IgD-negative memory B cell (primary cell): ENCODE data around the gene SPATA6L. TPM values are rescaled to one million over a fixed set of nuclear protein-coding genes. Genes with fewer than 3 reads are reported as not detected.
"Not testable (repeated sequence)": the region's sequence is repeated elsewhere in the genome, so short reads cannot be mapped to it uniquely, and the experiment has no call there.

Experiments
- H3K27ac Mint-ChIP-seq, 3 donors: one replicate each; pipeline ENCODE4 v1.8.0; 2020 to 2022; ENCODE audit warnings: mild to moderate bottlenecking in 3 of 3, mixed read lengths in 3 of 3, moderate library complexity in 1 of 3
- H3K27me3 Mint-ChIP-seq: one replicate; pipeline ENCODE4 v1.8.0; 2021; ENCODE audit warnings: mixed read lengths
- H3K36me3 Mint-ChIP-seq: one replicate; pipeline ENCODE4 v1.8.0; 2020; ENCODE audit warnings: mild to moderate bottlenecking, mixed read lengths
- H3K4me1 Mint-ChIP-seq, 3 donors: one replicate each; pipeline ENCODE4 v1.8.0; 2020 to 2022; ENCODE audit warnings: mixed read lengths in 3 of 3, mild to moderate bottlenecking in 1 of 3
- H3K4me3 Mint-ChIP-seq, 4 donors: one replicate each; pipeline ENCODE4 v1.8.0; 2020 to 2022; ENCODE audit warnings: mild to moderate bottlenecking in 4 of 4, mixed read lengths in 4 of 4, moderate library complexity in 3 of 4
- H3K9me3 Mint-ChIP-seq, 3 donors: one replicate each; pipeline ENCODE4 v1.8.0; 2020 to 2021; ENCODE audit warnings: mixed read lengths in 3 of 3, mild to moderate bottlenecking in 1 of 3
- polyA plus RNA-seq: library from polyadenylated mRNA; unstranded; fragments of 300-500 nt; fragmentation: Illumina TruSeq; gene quantifications from one replicate; pipeline ENCODE4 v1.2.3, GENCODE V29; 2021

Gene SPATA6L
- polyA plus RNA-seq, 1 donor from 2014 or later = not detected

DNA sequence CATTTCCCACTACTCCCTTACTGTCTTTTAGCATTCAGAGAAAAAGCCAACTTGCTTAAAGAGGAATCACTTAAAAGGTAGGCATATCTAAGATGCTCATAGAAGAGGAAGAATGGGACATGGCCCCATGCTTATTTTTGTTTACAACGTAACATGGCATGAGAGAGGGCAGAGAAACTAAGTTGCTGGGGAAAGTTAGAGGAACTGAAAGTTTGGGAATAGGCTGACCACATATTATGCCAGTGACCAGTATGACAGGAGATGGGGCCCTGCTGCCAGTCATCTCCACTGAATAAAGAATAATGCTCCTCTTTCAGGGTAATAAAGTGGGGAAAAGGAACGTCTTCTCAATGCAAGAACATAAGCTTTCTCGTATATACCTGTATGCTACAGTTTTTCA is 2.3 kb downstream of the SPATA6L start:
- peak overlapping the region; percentile 1 to 100 (median 97) for H3K4me3 Mint-ChIP-seq
- peaks cover 46 to 49% (median 47%) of the 10 kb centered on the region in 3 donors for H3K4me1 Mint-ChIP-seq
- H3K27ac Mint-ChIP-seq = peak overlapping the region in 2 of 3 donors; percentile 1 to 74
- H3K36me3 Mint-ChIP-seq = no peaks in the 10 kb centered on the region
- H3K27me3 Mint-ChIP-seq = peaks cover 14% of the 10 kb centered on the region
- peaks cover 0 to 1% (median 0%) of the 10 kb centered on the region in 3 donors for H3K9me3 Mint-ChIP-seq

GRCh38 chr9:4662989-4663792 is 3.1 kb downstream of the SPATA6L start:
- Mint-ChIP-seq H3K9me3 (peaks cover 0 to 1% (median 0%) of the 10 kb centered on the region in 3 donors), H3K36me3 (no peaks in the 10 kb centered on the region), H3K27me3 (peaks cover 14% of the 10 kb centered on the region), H3K4me3 (peak overlapping the region; percentile 90 to 100 (median 97)), H3K4me1 (peaks cover 46 to 49% (median 47%) of the 10 kb centered on the region in 3 donors), H3K27ac (peak overlapping the region in 2 of 3 donors; percentile 74 to 80)

DNA sequence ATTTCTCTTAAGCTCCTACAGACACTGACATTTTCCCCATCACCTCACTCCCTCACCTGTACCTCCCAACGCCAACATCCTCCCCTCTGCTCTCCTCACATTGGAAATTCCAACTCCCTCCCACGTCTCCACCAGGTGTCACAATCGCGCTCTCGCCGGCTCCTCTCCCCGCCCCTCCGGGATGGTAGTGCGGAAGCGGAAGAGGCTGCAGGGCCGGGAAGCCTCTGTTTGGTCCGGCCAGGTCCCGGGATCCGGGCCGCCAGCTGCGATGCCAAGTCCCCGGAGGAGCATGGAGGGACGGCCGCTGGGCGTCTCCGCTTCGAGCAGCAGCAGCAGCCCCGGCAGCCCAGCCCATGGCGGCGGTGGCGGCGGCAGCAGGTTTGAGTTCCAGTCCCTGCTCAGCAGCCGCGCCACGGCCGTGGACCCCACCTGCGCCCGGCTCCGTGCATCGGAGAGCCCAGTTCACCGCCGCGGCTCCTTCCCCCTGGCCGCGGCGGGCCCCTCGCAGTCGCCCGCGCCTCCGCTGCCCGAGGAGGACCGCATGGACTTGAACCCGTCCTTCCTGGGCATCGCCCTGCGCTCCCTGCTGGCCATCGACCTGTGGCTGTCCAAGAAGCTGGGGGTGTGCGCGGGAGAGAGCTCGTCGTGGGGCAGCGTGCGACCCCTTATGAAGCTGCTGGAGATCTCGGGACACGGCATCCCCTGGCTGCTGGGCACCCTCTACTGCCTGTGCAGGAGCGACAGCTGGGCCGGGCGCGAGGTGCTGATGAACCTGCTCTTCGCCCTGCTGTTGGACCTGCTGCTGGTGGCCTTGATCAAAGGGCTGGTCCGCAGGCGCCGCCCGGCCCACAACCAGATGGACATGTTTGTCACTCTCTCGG is 3.9 kb downstream of the SPATA6L start, which contains the start of gene PLPP6:
Gene PLPP6 (plus strand): TSS at position 187 of the 881 bp plus-strand sequence. CDS start 82 bp downstream, at position 269.
- H3K4me1 Mint-ChIP-seq = peaks cover 46 to 47% (median 47%) of the 10 kb centered on the region in 3 donors
- H3K27ac Mint-ChIP-seq = peak within 1 kb of the TSS; percentile 49 to 91 (median 88)
- H3K4me3 Mint-ChIP-seq = peak within 1 kb of the TSS; percentile 90 to 100 (median 97)
- H3K36me3 Mint-ChIP-seq = no peaks in the 10 kb centered on the region
- H3K27me3 Mint-ChIP-seq = peaks cover 12% of the 10 kb centered on the region
- H3K9me3 Mint-ChIP-seq = peaks cover 0 to 1% (median 0%) of the 10 kb centered on the region in 3 donors

GRCh38 chr9:4661611-4662010 is 4.7 kb downstream of the SPATA6L start:
- H3K4me3 Mint-ChIP-seq = peak overlapping the region; percentile 90 to 100 (median 97)
- H3K4me1 Mint-ChIP-seq = peaks cover 43 to 46% (median 44%) of the 10 kb centered on the region in 3 donors
- H3K27ac Mint-ChIP-seq = peak overlapping the region; percentile 49 to 91 (median 88)

GRCh38 chr9:4661165-4661564 is 5.1 kb downstream of the SPATA6L start:
- peak overlapping the region in 2 of 3 donors; percentile 49 to 50 for H3K27ac Mint-ChIP-seq
- H3K4me3 Mint-ChIP-seq = peak overlapping the region in 3 of 4 donors; percentile 90 to 100 (median 95)
- peaks cover 40 to 42% (median 40%) of the 10 kb centered on the region in 3 donors for H3K4me1 Mint-ChIP-seq
- no peaks in the 10 kb centered on the region for H3K36me3 Mint-ChIP-seq
- peaks cover 4% of the 10 kb centered on the region for H3K27me3 Mint-ChIP-seq
- H3K9me3 Mint-ChIP-seq = peaks cover 0 to 1% (median 0%) of the 10 kb centered on the region in 3 donors

More at GRCh38 chr9:4661611-4662010, 4.7 kb downstream of the SPATA6L start:
- Mint-ChIP-seq H3K36me3 (no peaks in the 10 kb centered on the region), H3K27me3 (peaks cover 7% of the 10 kb centered on the region), H3K9me3 (peaks cover 0 to 1% (median 0%) of the 10 kb centered on the region in 3 donors)

DNA sequence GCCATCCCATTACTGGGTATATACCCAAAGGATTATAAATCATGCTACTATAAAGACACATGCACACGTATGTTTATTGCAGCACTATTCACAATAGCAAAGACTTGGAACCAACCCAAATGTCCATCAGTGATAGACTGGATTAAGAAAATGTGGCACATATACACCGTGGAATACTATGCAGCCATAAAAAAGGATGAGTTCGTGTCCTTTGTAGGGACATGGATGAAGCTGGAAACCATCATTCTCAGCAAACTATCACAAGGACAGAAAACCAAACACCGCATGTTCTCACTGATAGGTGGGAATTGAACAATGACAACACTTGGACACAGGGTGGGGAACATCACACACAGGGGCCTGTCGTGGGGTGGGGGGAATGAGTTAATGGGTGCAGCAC is 5.6 kb downstream of the SPATA6L start:
- not testable (repeated sequence) for H3K27me3 Mint-ChIP-seq, H3K9me3 Mint-ChIP-seq, H3K27ac Mint-ChIP-seq, H3K36me3 Mint-ChIP-seq
- peaks cover 35 to 37% (median 36%) of the 10 kb centered on the region in 3 donors for H3K4me1 Mint-ChIP-seq
- H3K4me3 Mint-ChIP-seq = peak overlapping the region in 1 of 4 donors; percentile 39

DNA sequence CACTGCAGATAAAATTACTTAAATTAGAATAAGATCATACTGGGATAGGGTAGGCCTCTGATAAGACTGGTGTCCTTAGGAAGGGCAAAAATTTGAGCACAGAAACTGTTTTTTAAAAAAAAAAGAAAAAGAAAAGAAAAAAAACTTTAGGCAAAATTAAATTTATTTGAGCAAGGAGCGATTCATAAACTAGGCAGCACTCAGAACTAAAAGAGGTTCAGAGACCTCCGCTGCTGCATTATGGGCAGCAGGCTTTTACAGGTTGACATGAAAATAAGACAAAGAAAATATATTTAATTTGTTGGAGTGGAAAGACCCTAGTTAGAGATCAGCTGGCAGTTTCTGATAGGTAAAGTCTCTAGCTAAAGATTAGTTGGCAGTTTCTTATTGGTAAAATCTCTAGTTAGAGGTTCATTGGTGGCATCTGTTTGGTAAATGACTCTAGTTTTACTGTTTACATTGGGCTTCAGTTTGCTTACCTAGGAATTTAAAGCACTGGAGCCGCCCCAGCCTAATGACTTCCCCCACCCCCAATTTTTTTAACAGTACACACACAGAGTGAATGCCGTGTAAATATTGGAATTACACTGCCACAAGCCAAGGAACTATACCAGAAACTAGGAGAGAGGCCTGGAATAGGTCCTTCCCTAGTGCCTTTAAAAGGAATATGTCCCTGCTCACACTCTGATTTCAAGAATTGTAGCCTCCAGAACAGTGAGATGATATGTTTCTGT is 8.7 kb downstream of the SPATA6L start:
- Mint-ChIP-seq H3K4me3 (no peak overlapping the region), H3K27me3 (peaks cover 4% of the 10 kb centered on the region), H3K36me3 (no peaks in the 10 kb centered on the region), H3K27ac (no peak overlapping the region), H3K9me3 (peaks cover 0 to 1% (median 0%) of the 10 kb centered on the region in 3 donors), H3K4me1 (peaks cover 8% of the 10 kb centered on the region in 3 donors)

- no peak overlapping the region for H3K27ac Mint-ChIP-seq
- no peaks in the 10 kb centered on the region for H3K36me3 Mint-ChIP-seq
- H3K4me3 Mint-ChIP-seq = no peak overlapping the region
- H3K4me1 Mint-ChIP-seq = peaks cover 1 to 3% (median 3%) of the 10 kb centered on the region in 3 donors
- peaks cover 8% of the 10 kb centered on the region for H3K27me3 Mint-ChIP-seq
- H3K9me3 Mint-ChIP-seq = no peaks in the 10 kb centered on the region
Observed at GRCh38 chr9:4656621-4657020, 9.7 kb downstream of the SPATA6L start.

- H3K9me3 Mint-ChIP-seq, H3K4me3 Mint-ChIP-seq, H3K27ac Mint-ChIP-seq, H3K36me3 Mint-ChIP-seq, H3K4me1 Mint-ChIP-seq, H3K27me3 Mint-ChIP-seq: not testable (repeated sequence)
Observed at GRCh38 chr9:4656196-4656595, 10.1 kb downstream of the SPATA6L start.

DNA sequence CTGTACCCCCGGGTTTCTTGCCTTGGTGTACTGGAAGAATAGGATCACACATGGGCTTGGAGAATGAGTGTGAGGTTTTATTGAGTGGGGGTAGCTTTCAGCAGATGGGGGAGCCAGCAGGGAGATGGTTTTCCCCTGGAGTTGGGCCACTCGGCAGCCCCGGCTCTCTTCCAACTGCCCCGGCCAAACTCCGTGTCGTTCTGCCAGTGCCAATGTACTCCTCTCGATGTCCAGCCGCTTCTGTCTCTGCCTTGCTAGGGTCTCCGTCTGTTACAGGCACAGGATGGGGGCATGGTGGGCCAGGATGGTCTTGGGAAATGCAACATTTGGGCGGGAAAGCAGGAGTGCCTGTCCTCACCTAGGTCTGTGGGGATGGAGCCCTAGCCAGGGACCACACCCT is 11.7 kb downstream of the SPATA6L start:
- no peaks in the 10 kb centered on the region for H3K36me3 Mint-ChIP-seq
- H3K9me3 Mint-ChIP-seq = no peaks in the 10 kb centered on the region
- H3K4me1 Mint-ChIP-seq = no peaks in the 10 kb centered on the region
- H3K27me3 Mint-ChIP-seq = peaks cover 14% of the 10 kb centered on the region
- peak overlapping the region in 2 of 3 donors; percentile 45 to 50 for H3K27ac Mint-ChIP-seq
- no peak overlapping the region for H3K4me3 Mint-ChIP-seq

DNA sequence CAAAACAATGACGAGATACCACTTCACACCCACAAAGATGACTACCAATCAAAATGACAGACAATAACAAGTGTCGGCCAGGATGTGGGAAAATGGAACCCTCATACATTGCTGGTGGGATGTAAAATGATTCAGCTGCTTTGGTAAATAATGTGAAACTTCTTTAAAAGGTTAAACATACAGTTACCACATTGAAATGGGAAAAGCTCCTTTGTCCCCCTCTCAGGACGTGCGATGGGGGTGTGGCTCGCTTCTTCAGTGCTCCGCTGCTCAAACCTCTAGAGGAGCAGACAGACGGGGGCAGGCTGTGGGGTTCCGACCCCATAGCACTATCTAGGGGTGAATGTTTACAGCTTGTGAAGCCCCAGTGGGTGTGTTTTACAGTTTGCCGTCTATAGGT is 12.2 kb downstream of the SPATA6L start:
- no peak overlapping the region for H3K27ac Mint-ChIP-seq
- peaks cover 0 to 1% (median 0%) of the 10 kb centered on the region in 3 donors for H3K9me3 Mint-ChIP-seq
- no peaks in the 10 kb centered on the region for H3K4me1 Mint-ChIP-seq
- H3K36me3 Mint-ChIP-seq = no peaks in the 10 kb centered on the region
- H3K4me3 Mint-ChIP-seq = no peak overlapping the region
- H3K27me3 Mint-ChIP-seq = peaks cover 18% of the 10 kb centered on the region

DNA sequence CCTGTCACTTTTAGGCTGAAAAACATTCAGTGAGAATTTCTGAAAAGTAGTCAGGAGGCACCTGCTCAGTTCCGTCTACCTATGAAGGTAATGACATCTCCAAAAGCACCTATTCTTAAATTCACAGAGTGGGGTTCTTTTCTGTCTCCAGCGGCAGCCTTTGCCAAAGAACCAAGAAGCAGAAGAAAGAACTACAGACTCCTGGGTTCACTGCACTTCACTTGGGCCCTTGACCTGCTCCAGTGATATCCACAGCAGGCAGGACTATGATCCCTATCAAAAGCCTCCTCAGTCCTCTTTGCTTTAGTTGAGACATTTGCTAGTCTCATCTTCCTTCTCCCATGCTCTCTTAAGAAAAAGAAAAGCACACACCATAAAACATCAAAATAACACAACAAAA is 23.9 kb downstream of the SPATA6L start:
- Mint-ChIP-seq H3K4me3 (no peak overlapping the region), H3K9me3 (no peaks in the 10 kb centered on the region), H3K27ac (no peak overlapping the region), H3K27me3 (peaks cover 6% of the 10 kb centered on the region), H3K4me1 (peaks cover 0 to 2% (median 0%) of the 10 kb centered on the region in 3 donors), H3K36me3 (no peaks in the 10 kb centered on the region)

DNA sequence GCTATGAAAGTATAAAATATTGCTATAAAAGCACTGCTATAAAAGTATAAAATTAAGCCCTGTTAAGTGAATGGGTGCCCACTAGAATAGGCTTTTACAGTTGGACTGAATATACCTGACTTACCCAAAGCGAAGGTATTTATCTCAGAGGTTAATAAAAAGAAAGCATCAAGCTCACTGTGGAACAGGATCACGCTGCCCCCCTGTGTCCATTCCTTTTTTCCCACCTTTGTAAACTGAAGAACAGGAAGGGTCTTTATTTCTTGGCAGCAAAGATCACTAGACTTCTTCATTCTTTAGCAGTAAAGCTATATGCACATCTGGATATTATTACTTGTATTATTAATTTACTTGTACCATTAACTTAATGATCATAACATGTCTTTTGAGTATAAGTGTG is 26.3 kb downstream of the SPATA6L start:
- Mint-ChIP-seq H3K27me3 (peaks cover 6% of the 10 kb centered on the region), H3K4me1 (peaks cover 0 to 2% (median 0%) of the 10 kb centered on the region in 3 donors), H3K36me3 (no peaks in the 10 kb centered on the region), H3K9me3 (no peaks in the 10 kb centered on the region), H3K27ac (no peak overlapping the region), H3K4me3 (no peak overlapping the region)

- Mint-ChIP-seq H3K36me3 (no peaks in the 10 kb centered on the region), H3K9me3 (no peaks in the 10 kb centered on the region), H3K27me3 (peaks cover 6% of the 10 kb centered on the region), H3K27ac (no peak overlapping the region), H3K4me1 (no peaks in the 10 kb centered on the region), H3K4me3 (no peak overlapping the region)
Observed at GRCh38 chr9:4639420-4639819, 26.9 kb downstream of the SPATA6L start.
